NCI-H2227 (cell line): ENCODE data around the gene RAPGEF4.
A peak's percentile ranks its signal among the peaks of the same experiment; 100 is the strongest.

Experiments
- DNase-seq: peaks from one replicate; lab custom pipeline; 2025; ENCODE audit not compliant: unreplicated experiment; lab: John Stamatoyannopoulos, UW

The RAPGEF4 gene

DNA sequence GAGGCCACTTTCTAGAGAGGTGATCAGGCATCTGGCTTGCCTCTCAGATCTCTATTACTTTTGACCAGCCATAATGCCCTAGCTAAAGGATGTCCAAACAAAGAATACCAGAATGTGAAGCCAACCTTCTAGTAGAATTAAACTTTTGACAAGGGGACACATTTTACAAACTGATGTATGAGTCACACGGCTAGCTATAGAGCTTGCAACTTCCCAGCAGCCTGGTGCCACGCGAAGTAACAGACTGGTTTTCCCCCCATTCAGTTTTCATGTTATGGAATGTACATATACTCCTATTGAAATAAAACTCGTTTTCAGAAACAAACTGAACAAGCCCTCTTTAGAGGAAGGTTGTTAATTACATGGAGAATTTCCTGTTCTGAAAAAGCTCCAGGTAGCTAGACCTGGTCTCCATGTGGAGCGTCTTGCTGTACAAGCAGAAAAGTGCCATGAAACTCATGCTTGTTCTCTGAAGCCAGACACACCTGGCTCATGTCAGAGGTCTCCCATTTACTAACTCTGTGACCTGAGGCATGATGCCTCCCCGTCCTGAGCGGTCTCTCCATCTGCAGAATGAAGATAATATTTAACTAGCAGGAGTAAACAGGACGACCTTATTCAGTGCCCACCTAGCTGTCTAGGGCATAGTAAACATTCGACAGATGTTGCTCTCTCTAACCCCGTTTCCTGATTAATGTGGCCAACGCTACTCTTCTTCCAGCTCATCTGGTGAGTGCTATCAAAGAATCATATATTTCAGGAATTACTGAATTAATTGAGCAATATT is 258.5 kb downstream of the RAPGEF4 start:
- no peak for DNase-seq

DNA sequence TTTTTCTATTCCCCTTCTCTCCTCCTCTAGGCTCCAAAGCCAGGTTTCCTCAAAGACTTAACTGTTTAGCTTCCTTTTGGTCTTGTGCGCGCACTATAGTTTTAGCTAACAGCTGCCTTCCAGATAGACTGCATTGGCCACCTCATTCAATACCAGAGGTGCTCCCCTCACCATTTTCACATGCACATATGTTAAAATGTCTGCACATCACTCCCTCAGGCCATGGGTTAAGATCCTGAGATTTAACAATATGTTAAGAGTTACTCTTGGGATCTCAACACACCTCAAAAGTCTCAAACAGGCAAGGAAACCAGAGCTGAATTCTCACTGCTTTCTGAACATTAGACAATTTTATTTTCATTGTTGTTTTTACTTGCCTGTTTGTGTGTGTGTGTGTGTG is 259.2 kb downstream of the RAPGEF4 start:
- no peak for DNase-seq

DNA sequence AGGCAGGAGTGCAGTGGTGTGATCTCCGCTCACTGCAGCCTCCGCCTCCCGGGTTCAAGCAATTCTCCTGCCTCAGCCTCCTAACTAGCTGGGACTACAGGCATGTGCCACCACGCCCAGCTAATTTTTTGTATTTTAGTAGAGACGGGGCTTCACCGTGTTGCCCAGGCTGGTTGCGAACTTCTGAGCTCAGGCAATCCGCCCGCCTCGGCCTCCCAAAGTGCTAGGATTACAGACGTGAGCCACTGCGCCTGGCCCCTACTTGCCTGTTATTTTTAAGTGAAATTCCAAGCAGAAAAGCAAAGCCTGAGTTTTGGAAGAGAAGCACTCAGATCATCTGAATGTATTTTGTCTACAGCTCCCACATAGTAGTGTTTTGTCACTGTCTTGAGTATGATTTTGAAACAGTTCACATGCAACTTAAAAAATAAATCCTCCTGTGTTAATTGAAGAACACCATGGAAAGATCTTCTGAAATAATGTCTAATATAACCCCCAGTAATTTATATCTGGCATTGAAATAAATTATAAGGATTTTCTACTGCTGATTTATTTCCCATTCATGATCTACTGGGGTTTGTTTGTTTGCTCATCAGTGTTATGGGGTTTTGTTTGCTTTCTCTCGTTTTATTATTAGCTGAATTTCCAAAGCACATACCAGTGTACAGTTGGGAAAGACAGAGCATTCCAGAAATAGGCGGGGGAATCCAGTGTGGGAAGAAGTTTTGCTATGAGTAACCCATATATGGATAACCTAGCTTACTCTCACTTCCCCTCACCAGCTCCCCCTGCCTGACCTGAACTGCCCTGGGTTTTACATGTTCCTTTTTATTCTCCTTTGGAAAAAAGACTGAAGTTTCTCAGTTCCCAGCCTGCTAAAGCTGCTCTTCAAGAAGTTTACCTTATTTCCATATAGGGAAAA is 259.9 kb downstream of the RAPGEF4 start:
- DNase-seq = no peak

DNA sequence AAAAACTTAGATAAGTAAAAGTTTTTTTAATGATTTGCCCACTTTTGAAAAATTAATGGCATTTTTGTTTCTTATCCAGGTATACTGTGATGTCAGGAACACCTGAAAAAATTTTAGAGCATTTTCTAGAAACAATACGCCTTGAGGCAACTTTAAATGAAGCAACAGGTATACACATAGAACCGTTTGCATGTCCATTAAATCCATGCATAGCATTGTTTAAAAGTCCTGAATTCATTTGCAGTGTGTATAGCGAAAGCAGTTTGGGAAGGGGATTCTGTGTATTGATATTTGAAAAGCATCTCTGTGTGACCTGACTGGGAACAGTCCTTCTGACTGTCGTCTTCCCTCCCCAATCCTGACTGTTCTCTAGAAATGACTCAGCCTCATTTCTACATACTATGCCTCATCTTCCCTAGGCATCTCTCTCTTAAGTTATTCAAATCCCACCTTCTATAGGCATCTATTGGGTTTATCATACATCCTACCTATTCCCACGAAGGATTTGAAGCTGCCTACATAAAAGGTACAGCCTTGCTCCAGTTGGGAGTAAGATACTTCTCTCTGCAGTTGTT is 260.8 kb downstream of the RAPGEF4 start:
- DNase-seq = no peak

GRCh38 chr2:172997031-172997430 is 261.4 kb downstream of the RAPGEF4 start:
- no peak for DNase-seq

GRCh38 chr2:172998547-172999272 is 263.1 kb downstream of the RAPGEF4 start:
- DNase-seq = no peak

- DNase-seq = no peak
Measured at GRCh38 chr2:172999641-173000386, 264.2 kb downstream of the RAPGEF4 start.

DNA sequence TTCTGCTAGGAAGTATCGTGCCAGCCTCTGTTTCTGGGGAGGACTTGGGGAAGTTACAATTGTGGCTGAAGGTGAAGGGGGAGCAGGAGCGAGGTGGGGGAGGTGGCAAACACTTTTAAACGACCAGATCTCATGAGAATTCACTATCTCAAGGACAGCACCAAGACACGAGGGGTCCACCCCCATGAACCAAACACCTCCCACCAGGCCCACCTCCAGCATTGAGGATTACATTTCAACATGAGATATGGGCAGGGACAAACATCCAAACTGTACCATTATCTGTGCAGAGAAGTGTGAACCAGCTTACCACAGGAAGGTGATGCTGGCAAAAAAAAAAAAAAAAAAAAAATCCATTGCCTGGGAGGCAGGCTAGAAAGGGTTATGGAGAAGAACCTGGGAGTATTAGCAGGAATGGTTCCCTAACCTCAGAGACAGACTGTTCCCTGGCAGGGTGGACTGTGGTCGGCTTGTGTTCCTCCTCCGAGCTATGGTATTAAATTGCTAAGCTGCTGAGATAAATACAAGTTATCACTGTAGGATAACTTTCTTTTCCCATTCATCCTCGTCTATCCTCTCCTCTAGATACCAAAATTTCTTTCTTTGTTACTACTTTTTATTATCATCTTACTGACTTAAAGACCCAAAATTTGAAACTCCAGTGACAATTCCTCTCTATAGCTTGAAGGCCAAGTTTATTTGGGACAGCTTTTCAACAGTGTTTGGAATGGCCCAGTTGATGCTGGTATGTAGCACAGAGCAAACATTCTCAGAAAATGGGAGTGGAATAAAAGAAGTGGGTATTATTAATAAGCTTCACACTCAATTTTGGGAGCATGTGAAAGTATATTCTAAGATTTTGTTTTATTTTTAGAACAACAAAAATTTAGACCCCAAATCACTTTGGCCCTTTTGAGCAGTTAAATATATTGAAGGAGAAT is 266.3 kb downstream of the RAPGEF4 start:
- DNase-seq = no peak

DNA sequence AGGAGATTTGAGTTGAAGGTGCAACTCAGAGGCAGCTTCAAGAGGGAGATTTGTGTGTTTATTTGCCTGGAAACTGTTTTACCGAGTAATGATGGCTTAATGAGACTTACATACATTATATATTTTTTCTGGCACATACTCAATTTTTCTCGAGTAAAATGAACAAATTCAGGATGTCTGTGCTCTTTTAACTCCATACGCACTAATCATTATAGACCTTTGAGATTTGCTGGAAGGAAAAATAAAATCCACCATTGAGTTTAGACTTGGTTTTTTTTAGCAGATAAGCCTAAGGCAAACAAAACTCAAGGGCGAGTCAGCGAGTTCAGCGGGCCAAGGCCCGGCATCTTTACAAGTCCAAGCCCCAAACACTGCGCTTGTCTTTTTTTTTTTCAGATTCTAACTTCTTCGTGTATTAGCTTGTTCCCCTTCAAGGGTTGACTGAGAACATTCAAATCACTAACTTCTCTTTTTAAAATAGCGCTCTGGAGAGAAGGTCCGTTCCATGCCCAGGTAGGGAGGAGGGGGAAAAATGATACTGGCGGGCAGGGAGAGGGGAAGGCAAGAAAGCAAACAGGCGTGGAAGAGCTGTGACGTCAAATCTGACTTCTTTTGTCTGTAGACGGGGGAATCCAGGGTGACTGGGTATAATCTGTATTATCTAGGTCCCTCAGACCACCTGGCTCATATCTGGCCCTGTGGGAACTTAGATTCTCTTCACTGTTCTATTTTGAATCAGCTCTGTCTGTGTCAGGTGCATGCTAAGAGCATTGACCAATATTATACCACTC is 267.3 kb downstream of the RAPGEF4 start:
- peak; percentile 16 for DNase-seq

- DNase-seq = no peak
Measured at GRCh38 chr2:173008786-173009185, 273.1 kb downstream of the RAPGEF4 start.

DNA sequence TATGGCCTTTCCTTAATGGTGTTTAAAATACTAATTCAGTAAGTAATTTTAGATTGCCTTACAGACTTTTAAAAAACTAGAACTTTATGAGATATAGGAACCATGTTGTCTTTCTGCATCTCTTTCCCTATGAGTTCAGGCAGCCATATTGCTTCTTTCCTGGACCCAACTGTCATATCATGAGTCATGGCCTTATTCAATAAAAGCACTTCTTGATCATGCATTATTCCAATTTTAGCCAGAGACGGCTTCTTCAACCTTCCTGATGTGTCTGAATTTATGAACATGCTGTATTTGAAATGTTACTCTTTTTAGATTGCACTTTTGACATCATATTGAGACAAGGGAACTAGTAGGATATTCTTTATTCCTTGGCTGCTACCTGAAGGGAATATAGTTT is 274.6 kb downstream of the RAPGEF4 start:
- no peak for DNase-seq

DNA sequence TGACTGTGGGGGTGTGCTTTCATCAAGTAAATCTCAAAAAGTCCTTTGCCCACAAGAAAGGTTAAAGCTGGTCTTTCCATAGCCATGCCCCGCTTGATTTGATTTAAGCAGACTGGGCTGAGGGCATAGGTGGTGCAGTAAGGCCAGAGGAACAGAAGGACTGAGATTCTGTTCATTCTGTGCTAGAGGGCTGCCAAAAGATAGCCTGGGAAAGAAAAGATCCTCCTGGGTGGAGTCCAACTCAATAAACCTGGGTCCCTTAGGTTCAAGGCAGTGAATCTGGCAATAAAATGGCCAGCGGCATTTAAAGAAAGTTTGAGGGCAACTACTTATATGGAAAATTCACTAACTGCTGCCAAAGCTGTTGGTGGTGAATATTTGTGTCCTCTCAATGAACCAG is 280.8 kb downstream of the RAPGEF4 start:
- no peak for DNase-seq

DNA sequence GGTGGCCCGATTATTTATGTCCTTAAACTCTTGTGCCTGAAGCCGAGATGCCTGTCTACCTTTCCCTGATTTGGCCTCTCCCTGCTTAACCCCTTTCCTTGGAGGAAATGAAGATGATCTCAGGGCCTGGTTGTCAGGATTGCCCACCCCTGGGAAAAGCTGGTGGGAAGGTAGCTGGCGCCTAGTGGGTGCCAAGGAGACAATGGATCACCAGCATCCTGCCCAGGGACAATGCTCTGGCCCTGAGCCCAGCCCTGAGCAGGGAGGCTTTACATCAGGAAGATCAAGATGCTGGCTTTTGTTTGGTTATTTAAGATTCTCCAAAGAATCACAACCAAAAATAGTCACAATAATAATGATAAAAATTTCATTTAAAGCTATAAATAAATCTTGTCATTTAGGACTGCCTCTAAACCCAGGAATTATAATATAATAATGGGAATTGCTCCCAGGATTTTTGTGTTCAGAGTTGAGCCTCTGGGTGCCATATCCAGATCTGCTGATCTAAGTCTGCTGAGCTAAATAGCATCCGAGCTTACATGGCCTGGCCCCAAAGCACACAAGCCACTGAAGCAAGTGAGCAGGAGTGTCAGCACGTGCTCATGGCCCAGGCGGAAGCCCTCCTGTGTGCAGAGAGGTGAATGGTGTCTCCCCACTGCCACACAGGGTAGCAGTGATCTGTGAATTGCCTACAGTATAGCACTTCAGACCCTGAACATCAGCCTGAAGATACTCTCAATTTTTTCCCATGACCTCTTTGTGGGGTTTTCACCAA is 282.2 kb downstream of the RAPGEF4 start:
- no peak for DNase-seq

DNA sequence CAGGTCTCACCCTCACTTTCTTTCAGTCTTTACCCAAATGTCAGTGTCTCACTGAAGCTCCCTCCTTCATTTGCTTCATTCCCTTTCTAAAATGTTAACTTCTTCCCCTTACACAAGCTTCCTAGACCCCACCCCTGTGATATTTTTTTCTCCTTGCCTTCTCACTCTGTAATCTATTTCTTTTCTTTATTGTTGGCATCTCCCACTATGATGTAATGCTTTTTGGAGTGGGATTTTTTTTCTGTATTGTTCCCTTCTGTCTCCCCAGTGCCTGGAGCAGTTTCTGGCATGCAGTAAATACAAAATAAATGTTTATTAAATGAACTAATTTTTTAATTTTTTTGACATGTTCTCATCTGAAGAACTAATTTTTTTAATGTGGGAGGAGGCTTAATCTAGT is 284.1 kb downstream of the RAPGEF4 start:
- no peak for DNase-seq

- DNase-seq = peak; percentile 17
Measured at GRCh38 chr2:173021939-173022371, 286.3 kb downstream of the RAPGEF4 start.

- DNase-seq = no peak
Measured at GRCh38 chr2:173023718-173024117, 288.1 kb downstream of the RAPGEF4 start.

DNA sequence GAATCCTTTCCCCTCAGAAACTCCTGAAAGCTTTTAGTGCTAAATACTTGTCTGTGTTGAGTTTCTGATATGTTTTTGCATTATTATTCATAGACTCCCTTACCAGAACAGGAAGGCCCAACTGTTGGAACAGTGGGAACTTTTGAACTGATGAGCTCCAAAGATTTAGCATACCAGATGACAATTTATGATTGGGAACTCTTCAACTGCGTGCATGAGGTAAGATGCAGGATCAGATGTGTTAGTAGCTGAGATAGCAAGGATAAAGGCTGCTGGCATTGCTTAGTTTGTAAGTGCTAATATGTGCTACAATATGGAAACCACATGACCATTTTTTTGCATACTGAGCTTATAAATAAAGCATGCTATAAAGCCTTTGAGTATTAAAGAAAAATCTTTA is 290.8 kb downstream of the RAPGEF4 start:
- DNase-seq = no peak
